Uterus (tissue), 2 donors: ENCODE measurements around the gene PRKCG.
"Not testable (repeated sequence)": the region's sequence is repeated elsewhere in the genome, so short reads cannot be mapped to it uniquely, and the experiment has no call there.

Experiments used
- CTCF ChIP-seq, 4 experiments: fragments of 200-600 bp in 2 of 4; fragments of 450-650 bp in 2 of 4; sonication (generic) in 2 of 4; IDR thresholded peaks; one replicate each; pipeline ENCODE4 v1.5.1; 2016 to 2019; ENCODE audit warnings: antibody characterized with exemption in 4 of 4, mild to moderate bottlenecking in 2 of 4, moderate library complexity in 1 of 4
- POLR2A ChIP-seq, 2 donors: fragments of 450-650 bp; IDR thresholded peaks; one replicate each; pipeline ENCODE4 v1.6.1; 2016; ENCODE audit warnings: antibody characterized with exemption in 2 of 2, mild to moderate bottlenecking in 1 of 2, moderate library complexity in 1 of 2

- not testable (repeated sequence) for TF ChIP-seq CTCF, POLR2A (IDR thresholded peaks at IDR 0.05)
These were observed 66.6 kb downstream of the PRKCG start for GRCh38 chr19:53948611-53949010.
